Endothelial cell of hepatic sinusoid (primary cell): ENCODE data around the gene GREM1.

Experiments used
- in situ Hi-C: cut with HindIII; loops from 2 replicates; pipeline ENCODE4 v1.10.0; 2017; ENCODE audit warnings: low sequenced_read_pairs

Gene GREM1

GRCh38 chr15:32694222-32694983 is 23.4 kb upstream of the GREM1 start:
- in situ Hi-C loops = no loop called here

DNA sequence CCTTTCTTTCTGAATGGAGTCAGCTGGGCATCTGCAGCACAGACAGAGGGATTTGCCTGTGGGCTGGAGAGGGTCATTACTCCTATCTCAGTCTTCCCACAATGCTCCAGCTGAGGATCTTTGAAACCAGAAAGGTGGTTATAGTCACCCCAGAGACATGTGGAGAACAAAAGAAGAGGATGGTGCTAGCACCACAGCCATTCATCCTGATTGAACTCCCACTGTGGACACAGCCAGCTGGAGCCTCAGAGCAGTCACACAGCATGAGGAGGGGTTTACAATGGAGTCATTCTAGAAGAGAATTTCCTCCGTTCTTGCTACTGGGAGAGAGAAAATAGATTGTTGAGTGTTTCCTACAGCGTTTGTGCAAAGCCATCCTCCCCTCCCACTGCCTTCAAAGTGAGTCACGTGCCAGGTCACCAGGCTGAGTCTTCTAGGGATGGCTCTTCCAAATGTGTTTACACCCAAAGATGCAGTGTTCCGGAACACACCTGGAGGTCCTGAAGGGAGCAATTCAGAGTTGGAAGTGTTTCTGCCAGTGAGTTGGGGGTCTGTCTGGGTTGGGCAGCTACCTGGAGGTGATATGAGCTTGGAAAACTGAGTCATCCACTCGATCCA is 18.9 kb upstream of the GREM1 start:
- in situ Hi-C loops = no loop called here

DNA sequence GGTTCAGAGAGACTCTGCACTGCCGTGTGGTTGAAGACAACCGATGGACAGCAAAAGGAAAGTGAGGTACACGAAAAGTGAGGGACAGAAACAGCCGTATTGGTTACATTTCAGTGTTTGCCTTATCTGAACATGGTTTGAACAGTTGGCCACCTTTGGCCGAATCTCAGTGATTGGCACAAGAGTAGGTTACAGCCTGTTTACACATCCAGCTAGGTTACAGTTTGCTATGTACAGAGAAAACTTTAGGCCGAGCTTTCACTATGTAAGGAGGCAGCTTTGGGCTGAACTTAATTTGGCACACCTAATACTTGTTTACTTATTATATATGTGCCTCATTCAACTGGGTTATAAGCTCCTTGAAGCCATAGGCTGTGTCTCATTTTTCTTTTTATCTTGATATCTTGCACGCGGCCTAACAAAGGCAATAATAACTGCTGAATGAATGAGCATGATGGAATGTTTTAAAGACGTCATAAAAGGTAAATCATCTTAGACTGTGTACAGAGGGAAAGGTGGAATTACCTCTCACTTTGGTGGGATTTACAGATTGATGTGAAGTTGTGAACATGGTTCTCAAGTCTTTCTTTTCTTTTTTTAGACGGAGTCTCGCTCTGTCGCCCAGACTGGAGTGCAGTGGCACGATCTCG is 17.2 kb upstream of the GREM1 start:
- in situ Hi-C loops = no loop called here

GRCh38 chr15:32701863-32702262 is 15.9 kb upstream of the GREM1 start:
- in situ Hi-C loops = no loop called here

- in situ Hi-C loops = no loop called here
Observed at GRCh38 chr15:32704395-32704981, 13.3 kb upstream of the GREM1 start.

- in situ Hi-C loops = loop anchor here (5.0 kb wide), 1 partner anchor 38 kb away; no protein-coding TSS in a partner anchor
Observed at GRCh38 chr15:32705446-32705845, 12.4 kb upstream of the GREM1 start.

- in situ Hi-C loops = loop anchor here (5.0 kb wide), 1 partner anchor 39 kb away; no protein-coding TSS in a partner anchor
Observed at GRCh38 chr15:32706704-32707103, 11.1 kb upstream of the GREM1 start.

DNA sequence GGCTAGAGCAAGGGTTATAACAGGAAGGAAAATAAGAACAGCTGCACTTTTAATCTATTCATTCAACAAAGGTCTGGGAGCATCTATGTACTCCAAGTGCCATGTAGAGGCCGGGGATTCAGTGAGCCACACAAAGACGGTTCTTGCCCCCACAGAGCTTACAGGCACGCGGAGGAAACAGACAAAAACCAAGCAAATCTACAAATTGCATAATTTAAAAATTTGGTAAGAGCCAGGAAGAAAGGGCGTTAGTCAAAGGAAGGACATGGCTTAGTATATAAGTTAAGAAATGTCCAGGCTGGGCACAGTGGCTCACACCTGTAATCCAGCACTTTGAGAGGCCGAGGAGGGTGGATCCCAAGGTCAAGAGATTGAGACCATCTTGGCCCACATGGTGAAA is 10.4 kb upstream of the GREM1 start:
- in situ Hi-C loops = loop anchor here (5.0 kb wide), 1 partner anchor 40 kb away; no protein-coding TSS in a partner anchor

DNA sequence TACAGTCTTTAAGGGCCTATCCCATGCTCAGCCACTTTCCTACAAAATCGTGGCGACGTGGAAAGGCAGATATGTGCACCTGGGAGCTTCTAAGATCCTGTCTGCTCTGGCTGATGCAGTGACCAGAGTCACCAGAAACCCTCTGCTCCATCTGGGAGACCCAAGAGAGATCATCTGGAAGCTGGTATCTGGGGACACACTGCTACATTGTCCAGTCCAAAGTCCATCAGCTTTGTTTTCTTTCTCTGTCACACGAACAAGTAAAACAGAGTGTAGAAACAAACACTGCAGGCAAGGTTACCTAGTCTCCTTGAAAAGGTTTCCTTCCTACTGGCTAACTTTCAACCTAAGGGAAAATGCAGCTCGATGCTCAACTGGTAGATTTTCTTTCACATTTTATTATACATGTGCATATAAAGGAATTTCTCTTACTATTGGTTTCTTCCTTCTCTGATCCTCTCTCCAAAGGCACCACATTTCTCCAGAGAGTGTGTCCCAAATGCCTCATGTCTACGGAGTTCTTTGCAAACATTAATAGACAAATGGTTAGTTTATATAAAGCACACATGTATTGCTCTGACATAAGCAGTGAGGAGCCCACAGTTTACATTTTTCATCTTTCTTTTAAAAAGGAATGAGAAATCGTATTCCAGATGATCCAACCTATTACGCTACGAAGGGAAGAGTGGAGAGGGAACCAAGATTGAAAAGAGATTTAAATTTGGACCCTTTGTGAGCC is 8.3 kb upstream of the GREM1 start:
- in situ Hi-C loops = loop anchor here (5.0 kb wide), 1 partner anchor 42 kb away; no protein-coding TSS in a partner anchor

GRCh38 chr15:32715276-32715675 is 2.5 kb upstream of the GREM1 start:
- in situ Hi-C loops = no loop called here

GRCh38 chr15:32716216-32716914 is 1.4 kb upstream of the GREM1 start:
- in situ Hi-C loops = no loop called here

DNA sequence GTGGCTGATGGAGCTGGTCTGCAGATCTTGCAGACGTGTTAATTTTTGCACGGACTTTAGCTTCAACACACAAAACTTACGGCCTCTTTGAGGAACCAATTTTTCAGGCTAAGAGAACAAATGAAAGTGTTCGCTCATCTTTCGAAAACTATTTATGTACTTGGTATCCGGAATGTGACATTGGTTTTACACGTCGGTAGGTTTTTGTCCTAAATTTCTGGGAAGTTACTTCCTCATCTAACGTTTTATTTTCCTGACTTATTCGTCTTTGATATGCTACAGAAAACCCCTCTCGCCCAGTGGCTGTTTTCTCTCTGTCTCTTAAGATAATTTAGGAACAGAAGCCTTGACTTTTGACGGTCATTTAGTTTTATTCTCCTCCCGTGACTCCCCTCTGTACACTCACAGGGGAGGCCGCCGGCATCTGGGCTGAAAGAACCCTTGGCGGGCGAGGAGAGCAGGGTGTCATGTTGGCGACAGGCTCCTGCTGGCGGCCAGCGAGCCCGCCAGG is 834 bp upstream of the GREM1 start:
- in situ Hi-C loops = no loop called here

DNA sequence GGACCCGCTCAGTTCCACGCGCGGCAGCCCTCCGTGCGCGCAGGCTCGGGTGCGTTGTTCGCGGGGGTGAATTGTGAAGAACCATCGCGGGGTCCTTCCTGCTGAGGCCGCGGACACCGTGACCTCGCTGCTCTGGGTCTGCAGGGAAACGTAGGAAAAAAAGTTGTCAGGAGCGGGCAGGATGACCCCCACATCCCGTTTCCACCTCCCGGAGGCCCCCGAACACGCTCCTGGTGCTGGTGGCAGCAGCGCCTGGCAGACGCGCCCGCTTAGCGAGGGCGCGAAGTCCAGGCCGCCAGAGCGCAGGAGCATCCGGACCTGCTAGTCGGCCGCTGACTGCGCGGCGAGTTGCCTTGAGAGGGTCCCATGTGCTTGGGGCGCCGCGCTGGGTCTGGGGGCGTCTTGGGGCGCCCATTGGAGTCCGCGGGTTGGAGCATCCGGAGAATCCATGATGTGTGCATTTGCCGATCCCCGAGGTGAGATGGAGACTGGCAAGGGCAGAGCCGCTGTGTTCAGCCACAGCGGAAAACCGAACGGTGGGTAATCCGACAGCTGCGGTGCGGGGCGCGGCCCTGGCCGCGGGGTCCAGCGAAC is 520 bp downstream of the GREM1 start:
- in situ Hi-C loops = no loop called here

DNA sequence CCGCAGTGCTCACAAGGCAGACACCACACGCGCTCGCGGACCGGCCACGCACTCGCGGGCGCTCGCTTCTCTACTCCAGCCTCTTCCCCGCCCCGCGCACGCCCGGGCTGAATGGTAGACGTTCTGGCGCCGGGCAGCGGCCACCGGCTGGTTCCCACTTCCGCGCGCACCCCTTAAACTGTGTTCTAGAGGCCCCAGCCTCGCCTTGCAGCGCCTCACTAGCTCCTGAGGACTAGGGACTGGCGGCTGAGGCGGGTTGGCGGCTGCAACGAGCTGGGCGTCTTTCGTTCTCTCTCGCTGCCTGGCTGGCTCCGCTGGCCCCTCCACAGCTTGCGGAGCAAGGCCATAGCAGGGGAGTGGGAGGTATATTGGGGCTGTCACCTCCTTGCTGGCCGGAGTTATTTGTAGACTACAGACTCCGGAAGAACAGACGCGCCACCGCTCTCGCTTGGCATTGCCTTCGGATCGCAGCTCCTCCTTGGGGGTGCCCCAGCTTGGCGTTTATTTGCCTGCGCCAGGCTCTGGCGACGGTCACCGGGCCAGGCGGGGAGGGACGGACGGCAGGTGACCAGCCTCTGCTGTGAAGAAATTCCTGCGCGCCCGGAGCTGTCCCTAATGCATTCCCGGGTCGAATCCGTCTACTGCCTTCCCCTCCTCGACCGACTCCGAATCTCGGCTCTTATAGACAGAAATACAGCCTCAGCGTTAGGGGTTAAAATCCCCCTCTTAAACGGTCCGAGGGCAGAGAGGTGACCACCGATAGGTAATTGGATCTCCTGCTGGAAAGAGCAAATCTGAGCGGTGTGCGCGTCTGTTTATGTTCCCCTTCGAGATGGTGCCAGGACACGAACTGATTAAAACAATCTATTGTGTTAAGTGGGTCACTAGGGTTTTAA is 1.3 kb downstream of the GREM1 start:
- in situ Hi-C loops = no loop called here

DNA sequence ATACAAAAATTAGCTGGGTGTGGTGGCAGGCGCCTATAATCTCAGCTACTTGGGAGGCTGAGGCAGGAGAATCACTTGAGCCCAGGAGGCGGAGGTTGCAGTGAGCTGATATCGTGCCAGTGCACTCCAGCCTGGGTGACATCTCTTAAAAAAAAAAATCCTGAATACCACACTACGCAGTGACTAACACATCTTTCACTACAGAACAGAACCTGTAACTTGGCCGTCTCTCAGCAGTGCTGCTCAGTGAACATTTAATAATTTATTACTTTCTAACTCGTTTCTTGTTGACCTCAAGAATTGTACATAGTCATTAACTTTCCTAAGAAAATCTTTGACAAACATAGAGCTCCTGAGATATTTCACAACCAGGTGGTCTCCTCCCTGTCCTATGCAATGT is 3.8 kb downstream of the GREM1 start:
- in situ Hi-C loops = no loop called here

GRCh38 chr15:32722136-32722535 is 4.3 kb downstream of the GREM1 start:
- in situ Hi-C loops = no loop called here

GRCh38 chr15:32723171-32723948 is 5.6 kb downstream of the GREM1 start:
- in situ Hi-C loops = no loop called here
